NCI-H2107 (cell line): ENCODE results near the gene ATG14.
"Not testable (repeated sequence)": the region's sequence is repeated elsewhere in the genome, so short reads cannot be mapped to it uniquely, and the experiment has no call there.

Experiments
- DNase-seq: peaks from one replicate; lab custom pipeline; 2025; lab: John Stamatoyannopoulos, UW

The ATG14 gene

DNA sequence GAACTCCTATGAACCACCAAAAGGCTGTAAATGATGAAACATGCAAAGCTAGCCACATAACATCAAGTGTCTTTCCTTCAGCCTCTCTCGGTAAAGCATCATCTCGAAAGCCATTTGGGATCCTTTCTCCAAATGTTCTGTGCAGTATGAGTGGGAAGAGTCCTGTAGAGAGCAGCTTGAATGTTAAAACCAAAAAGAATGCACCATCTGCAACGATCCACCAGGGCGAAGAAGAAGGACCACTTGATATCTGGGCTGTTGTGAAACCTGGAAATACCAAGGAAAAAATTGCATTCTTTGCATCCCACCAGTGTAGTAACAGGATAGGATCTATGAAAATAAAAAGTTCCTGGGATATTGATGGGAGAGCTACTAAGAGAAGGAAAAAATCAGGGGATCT is 61.2 kb downstream of the ATG14 start:
- DNase-seq: no peak

DNA sequence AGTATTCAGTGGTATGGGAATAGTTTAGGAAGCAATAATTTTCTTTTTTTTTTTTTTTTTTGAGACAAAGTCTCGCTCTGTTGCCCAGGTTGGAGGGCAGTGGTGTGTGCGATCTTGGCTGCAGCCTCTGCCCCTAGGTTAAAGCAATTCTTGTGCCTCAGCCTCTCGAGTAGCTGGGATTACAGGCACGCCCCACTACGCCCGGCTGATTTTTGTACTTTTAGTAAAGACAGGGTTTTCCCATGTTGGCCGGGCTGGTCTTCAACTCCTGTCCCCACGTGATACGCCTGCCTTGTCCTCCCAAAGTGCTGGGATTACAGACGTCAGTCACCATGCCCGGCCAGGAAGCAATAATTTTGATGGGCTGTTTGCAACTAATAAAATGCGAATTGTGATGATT is 62.1 kb downstream of the ATG14 start:
- no peak for DNase-seq

DNA sequence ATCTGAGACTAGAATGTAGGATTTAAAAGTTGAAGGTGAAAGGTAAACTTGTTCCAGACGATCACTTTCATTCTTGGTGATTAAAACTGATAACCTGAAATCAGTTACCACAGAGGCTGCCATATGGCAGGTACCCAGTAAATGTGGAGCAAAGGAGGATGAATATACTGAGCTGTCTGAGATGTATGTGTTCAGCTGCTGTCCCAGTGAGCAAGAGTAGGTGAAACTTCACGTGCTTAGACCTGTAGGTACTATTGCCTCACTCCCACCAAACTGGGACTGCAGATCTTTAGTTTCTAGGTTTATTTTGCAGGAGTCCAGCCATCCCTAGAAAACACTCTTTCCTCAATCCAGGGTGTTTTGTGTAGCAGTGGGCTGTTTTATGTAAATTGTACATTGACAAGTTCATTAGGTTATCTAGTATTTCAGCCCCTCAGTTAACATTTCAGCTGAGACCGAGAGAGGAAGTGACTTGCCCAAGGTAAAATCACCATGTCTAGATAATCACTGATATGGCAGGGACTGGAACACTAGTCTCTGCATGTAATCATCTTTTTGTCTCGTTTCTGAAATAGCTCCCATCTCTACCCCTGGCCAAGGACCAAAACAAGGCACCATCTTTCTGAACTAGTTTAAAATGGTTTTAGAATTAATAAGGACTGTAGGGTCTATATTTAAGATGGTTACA is 62.7 kb downstream of the ATG14 start:
- DNase-seq: no peak

DNA sequence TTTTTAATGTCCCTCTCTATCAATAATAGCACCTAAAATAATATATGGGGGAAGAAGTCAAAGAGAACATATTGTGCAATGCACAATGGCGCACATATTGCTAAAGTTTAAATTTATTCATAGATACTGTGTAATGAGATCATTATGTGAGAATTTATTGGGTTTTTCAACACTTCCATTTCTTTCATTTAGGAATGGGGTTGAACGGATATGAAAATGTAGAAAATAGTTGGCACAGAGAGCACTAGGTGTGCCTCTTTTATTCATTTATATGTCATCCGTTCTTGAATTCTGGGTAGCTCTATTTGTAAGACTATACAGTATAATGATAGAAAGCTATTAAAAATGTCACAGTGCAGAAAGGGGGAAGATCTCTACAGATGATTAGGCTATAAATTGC is 63.9 kb downstream of the ATG14 start:
- no peak for DNase-seq

DNA sequence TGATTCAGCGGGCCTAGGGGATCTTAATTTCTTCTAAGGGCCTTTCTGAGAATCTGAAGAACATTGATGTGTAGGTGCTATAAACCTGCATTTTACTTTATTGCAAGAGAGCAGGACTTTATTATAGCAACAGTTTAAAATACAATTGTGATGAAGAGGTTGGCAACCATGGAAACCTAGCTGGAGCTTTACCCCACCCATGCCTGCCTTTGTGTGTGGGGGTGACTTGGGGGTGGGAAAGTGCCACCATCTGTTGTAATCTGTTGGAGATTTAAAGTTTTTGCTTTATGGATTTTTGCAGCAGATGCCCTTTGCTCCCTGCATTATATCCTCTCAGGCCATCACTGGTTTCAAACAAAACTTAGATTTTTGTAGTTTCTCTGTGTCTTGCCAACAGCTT is 64.6 kb downstream of the ATG14 start:
- no peak for DNase-seq

DNA sequence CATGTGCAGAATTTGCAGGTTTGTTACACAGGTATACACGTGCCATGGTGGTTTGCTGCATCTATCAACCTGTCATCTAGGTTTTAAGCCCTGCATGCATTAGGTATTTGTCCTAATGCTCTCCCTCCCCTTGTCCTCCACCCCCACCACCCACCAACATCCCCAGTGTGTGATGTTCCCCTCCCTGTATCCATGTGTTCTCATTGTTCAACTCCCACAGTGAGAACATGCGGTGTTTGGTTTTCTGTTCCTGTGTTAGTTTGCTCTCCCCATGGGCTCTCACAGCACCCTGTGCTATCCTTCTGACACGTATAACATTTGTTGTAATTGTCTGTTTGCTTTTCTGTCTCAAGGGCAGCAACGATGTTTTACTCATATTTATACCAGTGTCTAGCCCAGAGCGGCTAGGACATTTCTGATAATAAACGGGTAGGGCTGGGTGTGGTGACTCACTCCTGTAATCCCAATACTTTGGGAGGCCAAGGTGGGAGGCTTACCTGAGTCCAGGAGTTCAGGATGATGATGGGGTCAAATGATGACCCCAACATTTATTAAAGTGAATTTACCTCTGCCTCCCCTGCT is 67.0 kb downstream of the ATG14 start:
- DNase-seq: not testable (repeated sequence)

DNA sequence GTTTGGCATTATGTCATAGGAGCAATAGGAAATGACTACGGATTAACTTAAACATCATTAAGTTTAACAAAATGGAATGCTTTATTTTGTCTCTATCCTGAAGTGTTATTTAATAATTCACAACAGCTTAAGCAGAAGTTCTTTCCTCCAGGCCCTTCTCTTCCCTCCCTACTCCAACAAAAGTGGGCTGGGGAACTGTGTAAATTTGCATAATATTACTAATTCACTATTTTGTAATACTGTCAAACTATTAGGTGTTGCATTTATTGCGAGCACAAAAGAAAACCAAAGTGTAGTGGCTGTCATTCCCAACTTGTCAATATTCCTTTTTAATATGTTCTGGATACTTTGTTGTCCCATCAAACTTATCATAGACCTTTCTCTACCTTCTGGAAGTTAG is 69.8 kb downstream of the ATG14 start:
- no peak for DNase-seq

DNA sequence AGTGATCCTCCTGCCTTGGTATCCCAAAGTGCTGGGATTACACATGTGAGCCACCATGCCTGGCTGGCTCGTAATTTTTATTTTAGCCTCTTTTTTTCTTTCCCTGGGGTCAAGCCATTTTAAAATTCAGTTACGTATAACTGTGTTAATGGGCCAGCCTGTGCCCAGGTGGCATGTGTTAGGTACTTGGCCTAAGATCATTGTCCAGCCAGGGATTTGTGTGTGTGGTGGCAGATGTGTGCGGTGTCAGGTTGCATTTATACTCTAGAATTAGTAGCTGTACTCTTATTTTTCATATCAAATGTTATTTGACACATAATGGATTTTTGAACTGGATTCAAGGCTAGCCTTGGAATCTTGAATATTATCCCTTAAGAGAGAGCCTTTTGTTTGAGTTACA is 71.1 kb downstream of the ATG14 start:
- DNase-seq: no peak

DNA sequence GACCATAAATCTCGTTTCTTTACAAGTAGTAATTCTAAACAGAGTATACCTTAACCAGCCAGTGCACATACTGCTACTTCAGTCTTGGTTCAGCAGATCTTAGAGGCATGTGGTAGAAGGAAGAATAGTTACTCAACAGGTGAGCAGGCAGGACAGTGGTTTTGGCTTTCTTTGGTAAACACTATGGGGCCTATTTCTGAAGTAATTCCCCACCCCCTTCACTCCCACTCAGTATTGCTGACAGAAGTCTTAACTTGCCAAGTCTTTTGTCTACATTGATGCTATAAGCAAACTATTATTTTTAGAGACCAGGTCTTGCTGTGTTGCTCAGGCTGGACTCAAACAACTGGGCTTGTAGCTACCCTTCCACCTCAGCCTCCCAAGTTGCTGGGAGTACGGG is 71.9 kb downstream of the ATG14 start:
- no peak for DNase-seq

DNA sequence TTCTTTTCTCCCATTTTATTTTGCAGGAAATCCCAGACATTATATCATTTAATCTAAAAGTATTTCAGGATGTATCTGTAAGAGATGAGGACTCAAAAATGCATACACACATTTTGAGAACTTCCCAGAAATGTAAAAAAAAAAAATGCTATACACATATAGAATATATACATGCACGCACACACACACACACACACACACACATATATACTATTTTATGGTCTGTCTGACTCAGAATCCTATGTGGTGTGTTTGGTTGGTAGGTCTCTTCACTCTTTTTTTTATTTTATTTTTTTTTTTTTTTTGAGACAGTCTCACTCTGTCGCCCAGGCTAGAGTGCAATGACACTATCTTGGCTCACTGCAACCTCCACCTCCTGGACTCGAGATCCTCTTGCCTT is 74.9 kb downstream of the ATG14 start:
- no peak for DNase-seq

DNA sequence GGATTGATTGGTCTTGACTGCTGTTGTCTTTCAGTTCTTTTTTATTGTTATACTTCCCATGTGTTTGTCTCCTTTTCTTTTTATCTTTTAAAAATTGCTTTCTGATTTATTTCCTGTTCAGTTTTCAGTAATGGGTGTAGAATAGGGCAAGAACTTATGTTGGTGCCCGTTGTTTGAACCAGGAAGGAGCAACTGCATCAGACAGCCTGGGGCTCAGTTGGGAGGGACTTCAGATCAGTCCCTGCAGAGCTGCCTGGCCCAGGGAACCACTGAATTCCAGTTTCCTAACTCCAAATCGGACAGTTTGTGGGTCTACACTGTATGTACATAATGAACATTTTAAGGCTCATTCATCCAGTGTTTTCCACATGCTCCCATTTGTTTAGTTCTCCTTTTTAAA is 75.5 kb downstream of the ATG14 start:
- no peak for DNase-seq

DNA sequence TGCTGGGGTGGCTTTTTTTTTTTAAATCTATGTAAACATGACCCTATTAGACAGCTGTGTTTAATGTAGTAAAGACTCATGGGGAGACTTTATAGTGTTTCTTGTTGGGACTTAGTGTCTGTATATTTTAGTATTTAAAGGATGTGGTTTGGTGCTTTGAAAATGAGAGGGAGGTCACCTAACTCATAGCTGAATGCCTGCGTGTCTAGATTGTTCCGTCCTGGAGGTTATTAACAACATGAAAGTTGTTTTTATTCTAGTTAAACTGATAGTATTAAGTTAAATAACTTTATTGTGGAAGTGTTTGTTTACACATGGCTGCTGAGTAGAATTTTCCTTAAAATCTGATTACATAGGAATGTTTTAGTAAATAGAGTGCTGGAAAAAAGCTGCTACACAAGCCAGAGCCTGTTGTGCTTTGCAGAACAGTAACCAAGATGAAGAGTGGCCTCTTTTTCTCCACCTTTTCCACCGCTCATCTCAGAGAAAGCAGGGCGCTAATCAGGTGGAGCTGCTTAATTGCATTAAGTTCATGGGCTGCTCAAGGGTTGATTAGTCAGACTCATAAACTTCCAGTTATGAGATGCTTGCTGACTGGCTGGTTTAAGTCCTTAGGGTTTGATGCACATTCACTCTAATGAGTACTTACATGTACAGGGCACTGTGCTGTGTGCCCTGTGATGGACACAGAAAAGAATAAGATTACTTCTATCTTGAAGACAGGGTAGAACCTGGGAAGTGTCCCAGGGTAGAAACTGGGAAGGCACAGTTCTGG is 77.7 kb downstream of the ATG14 start:
- DNase-seq: no peak

DNA sequence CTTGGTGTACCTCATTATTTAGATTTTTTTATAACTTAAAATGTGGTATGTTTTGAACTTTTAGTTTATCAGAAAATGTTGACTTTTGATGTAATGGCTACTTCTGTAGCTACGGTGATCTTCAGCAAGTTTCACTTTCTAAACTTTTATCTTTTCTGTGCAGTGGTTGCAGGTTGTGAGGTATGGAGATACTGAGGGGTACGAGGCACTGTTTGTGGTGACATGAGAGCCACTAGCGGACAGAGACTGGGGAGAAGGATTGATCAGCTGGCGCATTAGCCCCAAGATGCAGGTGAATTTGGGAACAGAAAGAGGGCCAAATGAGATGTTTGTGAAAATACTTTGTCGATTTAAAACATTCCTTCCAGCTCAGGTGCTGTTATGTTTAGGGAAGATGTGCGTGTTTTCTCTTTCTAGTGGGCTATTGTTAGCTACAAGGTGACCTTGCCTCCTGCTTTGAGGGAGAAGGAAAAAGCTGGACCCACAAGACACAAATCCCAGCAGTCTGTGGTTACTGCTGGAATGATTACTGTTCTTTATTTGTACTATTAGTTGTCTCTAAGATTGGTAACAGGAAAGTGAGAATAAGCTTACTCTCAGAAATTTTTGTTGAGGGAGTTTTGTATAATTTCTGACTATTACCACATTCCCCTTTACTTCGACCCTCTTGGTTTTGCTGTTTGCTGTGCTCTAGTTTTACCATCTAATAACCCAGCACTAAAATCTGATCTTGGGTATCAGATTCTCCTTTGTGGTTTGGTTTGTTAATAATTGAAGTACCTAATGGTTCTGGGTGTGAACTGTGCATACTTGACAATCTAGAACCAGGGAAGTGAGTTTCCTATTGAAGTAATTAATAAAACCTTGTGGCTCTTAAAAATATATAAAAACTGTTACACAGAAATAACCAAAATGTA is 78.7 kb downstream of the ATG14 start:
- DNase-seq: no peak

DNA sequence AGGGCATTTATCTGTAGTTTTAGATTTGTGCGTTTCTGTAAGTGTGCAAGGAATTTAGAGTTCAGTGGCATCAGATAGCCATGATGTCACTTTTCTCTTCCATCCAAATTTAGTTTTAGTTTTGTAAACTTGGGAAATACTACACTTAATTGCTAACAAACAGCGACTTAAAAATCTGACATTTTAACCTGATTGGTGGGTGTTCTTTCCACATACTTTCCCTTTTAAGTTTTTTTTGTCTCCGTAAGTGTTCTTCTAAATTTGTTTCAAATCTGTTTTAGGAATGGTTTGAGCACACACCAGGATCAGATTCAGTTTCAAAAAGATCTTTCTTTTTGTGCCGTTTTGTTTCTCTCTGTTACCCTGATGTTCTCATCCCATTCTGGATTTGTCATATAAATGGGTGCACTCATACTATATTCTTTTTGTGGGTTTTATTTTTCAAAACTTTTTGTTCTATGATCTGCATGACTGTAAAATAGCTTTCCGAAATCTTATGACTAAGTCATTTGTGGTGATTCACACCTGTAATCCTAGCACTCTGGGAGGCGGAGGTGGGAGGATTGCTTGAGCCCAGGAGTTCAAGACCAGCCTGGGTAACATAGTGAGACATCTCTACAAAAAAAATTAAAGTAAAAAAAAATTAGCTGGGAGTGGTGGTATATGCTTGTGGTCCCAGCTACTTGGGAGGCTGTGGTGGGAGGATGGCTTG is 81.5 kb downstream of the ATG14 start:
- no peak for DNase-seq

DNA sequence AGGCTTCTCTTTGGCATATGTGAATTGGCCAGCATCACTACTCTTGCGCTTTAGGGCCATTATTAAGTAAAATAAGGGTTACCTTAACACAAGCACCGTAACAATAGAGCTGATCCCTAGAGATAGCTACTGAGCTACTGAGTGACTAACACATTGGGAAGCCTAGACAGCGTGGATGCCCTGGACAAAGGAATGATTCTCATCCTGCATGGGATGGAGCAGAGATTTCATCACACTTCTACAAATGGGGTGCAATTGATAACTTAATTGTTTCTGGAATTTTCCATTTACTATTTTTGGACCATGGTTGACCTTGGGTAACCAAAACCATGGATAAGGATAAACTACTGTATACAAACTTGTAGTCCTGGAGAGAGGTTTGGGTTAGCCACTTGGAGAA is 83.3 kb downstream of the ATG14 start:
- no peak for DNase-seq

DNA sequence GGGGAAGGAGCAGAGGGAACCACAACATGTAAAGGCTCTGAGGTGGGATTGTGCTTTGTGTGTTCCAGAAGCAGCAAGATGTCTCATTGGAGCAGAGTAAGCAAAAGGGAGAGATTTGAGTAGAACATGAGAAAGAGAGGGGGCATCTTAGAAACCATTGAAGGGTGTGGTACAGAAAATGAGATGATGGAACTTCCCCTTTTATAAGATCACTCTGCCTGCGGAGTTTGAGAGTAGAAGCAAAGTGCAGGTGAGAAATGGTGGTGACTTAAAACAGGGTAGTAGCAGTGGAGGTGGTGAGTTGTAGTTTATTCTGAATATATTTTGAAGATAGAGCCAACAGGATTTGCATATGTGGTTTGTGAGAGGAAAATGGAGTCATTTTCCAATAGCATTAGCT is 84.5 kb downstream of the ATG14 start:
- no peak for DNase-seq

DNA sequence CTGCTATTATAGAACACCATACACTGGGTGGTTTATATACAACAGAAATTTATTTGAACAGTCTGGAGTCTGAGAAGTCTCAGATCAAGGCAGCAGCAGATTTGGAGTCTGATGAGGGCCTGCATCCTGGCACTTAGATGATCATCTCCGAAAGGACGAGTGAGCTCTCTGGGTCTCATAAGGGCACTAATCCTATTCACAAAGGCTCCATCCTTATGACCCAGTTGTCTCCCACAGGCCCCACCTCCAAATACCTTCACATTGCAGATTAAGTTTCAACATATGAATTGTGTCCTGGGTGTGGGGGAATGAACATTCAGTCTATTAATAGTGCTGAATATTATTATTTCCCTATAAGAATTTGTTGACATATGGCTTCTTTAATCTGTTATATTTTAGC is 86.8 kb downstream of the ATG14 start:
- DNase-seq: no peak

DNA sequence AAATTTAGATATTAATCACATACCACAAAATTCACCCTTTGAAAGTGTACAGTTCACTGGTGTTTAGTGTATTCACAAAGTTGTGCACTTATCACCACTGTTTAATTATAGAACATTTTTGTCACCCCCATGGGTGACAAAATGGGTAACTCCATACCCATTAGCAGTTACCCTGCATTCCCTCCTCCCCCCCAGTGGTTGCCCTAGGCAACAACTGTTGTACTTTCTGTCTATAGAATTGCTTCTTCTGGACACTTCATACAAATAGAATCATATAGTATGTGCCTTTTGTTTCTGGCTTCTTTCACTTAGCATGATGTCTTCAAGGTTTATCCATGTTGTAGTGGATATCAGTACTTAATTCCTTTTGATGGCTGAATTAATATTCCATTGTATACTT is 87.7 kb downstream of the ATG14 start:
- no peak for DNase-seq

DNA sequence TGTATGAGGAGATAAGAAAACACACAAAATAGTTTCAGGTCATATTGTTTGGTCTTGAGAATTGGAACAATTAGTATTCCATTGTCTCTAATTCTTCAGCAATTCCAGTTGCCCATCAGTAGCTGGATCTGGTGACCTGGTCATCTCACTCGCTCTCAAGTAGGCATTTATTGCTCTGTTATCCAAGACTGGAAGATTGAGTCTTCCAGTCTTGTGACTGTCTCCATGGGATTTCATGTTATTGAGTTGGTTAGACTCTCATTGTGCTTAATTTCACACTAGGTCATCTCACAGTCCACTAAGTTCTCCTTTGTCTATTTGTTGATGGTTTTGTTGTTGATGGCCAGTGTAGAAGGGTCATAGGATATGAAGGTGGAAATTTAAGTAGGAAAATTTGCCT is 92.9 kb downstream of the ATG14 start:
- DNase-seq: no peak

DNA sequence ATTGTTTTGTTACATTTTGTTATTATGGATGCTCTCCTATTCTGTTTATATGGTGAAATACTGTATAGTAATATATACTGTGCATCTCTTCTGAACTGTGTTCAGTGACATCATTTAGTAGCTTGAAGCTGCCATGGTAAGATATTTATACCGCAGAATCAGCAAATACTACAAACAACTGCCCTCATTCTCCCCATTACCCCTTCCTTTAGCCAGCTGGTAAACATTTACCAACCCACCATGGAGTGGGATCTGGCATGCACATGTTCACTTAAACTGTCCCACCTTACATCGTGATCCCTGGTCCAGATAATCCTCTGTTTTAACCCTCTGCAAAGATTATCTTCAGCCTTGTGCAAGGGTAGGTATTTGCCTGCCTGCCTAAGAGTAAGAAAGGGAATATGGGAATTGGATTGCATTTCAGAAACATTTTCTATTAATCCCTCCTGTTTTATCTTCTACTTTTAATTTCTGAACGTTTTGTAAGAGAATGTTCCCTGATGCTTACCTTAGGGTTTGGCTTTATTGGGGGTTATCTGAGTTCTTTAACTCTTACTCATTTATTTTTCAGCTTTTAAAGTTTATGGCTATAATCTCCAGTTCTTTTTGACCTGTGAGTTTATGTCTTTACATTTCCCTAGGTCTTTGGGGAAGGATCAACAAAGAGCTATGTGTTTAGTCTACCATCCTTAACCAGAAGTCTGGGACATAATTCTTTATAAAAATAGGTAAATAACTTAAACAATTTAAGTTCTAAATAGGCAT is 93.9 kb downstream of the ATG14 start:
- no peak for DNase-seq

DNA sequence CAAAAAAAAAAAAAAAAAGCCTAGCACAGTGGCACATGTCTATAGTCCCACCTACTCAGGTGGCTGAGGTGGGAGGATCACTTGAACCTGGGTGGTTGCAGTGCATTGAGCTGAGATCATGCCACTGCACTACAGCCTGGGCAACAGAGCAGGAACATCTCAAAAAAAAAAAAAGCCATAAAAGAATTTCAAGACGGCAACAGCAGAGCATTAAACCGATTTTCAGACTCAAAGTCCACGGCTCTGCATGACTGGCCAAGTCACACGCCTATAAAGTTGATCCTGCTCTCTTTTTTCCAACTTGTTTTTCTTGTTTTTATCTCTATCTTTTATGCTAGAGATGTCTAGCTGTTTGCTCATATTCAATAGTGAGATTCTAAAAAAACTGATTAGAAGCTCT is 95.1 kb downstream of the ATG14 start:
- no peak for DNase-seq
